Stimulated activated CD8-positive, alpha-beta memory T cell treated with anti-CD3 and anti-CD28 coated beads, Interleukin-4, amount 100 ng/mL, for 48 hours (primary cell): ENCODE results near the gene PIGC.

Experiments
- DNase-seq: peaks from one replicate; pipeline ENCODE4 v3.0.0-alpha.2; 2020

The PIGC gene

GRCh38 chr1:172443666-172444453 is at the start of gene PIGC:
Gene PIGC, minus strand, starts transcription at chr1:172444069. Its CDS starts 1,447 bp downstream, at chr1:172442622.
- peak; percentile 96 for DNase-seq

- no peak for DNase-seq
Measured at GRCh38 chr1:172492421-172492820, 48.6 kb upstream of the PIGC start.

DNA sequence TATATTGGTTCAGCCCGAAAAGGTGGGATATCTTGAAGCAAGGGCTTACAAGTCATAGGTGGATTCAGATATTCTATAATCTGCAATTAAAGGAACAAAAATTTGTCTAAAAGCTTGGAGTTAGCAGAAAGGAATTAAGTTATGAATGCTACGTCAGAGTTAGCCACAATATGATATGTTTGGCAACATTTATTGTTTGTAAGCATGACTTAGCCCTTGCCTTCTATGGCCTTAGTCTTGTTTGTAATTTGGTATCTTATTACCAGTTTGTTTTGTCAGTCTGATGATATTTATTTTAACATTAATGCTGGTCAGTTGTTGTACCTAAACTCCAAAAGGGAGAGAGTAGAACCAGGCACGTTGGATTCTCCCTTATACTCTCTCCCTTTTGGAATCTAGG is 46.0 kb upstream of the PIGC start:
- DNase-seq = no peak

DNA sequence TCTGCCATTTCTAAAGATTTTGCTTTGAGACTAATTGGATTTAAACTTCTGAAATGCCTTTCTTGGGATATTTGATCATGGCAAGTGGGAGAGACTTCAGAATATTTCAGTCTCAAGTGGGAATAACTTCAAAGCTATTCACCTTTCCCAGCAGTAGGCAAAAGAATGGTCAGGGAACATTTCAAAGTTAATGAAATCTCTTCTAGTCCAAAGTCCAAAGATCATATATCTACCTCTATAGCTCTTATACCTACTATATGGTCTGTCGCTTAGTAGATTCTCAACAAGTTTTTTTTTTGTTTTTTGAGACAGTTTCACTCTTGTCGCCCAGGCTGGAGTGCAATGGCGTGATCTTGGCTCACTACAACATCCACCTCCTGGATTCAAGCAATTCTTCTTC is 44.5 kb upstream of the PIGC start:
- no peak for DNase-seq

DNA sequence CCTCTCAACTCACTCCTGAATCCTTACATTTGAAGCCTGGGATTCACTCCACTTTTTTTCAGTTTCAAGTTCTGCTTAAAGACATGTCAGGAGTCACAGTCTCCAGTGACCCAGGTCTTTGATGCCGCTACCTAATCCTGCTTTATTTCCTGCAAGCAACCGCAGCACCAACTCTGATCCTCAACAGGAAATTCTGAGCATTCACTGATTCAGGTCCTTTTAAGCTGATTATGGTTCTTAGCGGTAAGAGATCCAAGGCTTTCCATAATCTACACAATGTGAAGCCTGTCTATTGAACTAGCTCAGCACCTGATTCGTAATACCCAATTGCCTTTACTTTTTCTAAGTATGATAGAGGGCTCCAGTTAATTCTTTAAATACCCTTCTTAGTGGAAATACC is 43.7 kb upstream of the PIGC start:
- DNase-seq = no peak

DNA sequence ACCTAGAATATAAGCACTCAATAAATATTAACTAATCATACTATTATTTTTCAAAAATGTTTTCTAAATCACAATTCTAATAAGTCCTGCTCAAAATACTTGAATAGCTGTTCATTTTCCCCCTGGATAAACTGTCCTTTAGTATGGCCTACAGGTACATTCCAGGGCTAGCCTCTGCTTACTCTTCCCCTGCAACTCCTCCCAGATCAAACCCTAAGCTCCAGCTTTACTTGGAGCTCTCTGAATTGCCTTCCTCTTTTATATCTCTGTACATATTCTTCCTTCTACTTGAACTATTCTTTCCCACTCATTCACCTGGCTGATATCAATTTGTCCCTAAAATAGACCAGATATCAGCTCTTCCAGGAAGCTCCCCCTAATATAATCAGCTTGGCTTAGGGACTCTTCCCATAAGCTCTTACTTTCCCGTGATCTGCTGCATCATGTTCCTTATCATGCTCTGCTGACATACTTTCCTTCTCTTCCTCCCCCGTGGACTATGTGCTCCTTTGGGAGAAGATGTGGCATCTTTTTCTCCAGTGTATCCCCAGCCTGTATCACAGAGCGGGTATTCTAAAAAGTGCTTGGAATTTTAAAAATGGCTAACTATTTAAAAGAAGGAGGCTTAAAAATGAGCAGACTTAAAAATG is 43.1 kb upstream of the PIGC start:
- no peak for DNase-seq

- DNase-seq = no peak
Measured at GRCh38 chr1:172485626-172486025, 41.8 kb upstream of the PIGC start.

- DNase-seq = no peak
Measured at GRCh38 chr1:172484252-172484651, 40.4 kb upstream of the PIGC start.

DNA sequence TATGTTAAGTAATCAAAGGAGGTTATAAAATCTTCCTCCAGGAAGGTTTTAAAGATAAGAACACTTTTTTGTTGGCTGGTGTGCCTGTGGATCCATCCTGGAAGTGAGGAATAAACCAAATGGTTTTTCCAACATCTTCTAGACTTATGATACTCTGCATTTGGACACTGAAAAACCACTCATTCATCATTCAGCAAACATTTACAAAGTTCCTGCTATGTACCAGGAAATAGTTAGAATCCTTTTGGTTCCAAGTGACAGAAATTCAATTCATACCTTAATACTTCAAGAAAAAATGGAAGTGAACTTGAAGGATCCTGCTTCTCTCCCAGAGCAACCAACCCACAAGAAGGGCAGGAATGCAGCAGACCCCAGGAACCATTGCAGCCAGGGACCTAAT is 39.6 kb upstream of the PIGC start:
- no peak for DNase-seq

- no peak for DNase-seq
Measured at GRCh38 chr1:172482044-172482443, 38.2 kb upstream of the PIGC start.

- DNase-seq = no peak
Measured at GRCh38 chr1:172480431-172480830, 36.6 kb upstream of the PIGC start.

- DNase-seq = no peak
Measured at GRCh38 chr1:172478485-172478884, 34.6 kb upstream of the PIGC start.

DNA sequence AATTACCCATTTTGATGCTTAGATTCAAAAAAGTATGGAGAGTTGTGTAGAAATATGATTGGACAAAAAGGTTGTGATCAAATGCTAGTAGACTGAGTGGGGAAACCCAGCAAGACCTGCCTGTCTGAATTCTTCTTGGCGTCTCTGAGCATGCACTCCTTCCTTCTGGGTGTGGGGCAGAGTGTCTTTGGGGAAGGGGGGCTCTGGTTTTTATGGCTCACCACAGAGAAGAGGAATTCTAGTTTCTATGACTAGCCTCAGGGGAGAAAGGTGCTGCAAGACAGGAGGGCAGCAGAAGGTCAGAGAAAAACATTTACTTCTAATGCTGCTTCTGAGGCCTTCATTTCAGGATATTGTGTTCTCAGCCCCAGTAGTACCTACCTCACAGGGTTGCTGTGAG is 33.9 kb upstream of the PIGC start:
- no peak for DNase-seq

DNA sequence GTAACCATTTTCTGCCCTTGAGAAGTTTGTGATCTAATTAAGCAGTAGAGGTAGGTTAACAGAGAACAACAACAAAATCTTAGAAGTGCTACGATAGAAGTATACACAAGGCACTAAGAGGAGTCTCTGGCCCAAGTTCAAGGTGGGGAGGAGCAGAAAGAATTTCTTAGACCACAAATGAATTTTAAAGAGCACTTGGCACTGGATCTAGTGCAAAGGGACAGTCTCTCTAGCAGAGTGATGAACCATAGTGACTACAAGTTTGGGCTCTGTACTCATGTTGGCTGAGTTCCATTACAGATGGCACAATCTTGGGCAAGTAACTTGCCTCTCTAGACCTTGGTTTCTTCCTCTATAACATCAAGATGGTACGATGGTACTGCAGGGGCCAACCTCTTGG is 33.3 kb upstream of the PIGC start:
- no peak for DNase-seq

DNA sequence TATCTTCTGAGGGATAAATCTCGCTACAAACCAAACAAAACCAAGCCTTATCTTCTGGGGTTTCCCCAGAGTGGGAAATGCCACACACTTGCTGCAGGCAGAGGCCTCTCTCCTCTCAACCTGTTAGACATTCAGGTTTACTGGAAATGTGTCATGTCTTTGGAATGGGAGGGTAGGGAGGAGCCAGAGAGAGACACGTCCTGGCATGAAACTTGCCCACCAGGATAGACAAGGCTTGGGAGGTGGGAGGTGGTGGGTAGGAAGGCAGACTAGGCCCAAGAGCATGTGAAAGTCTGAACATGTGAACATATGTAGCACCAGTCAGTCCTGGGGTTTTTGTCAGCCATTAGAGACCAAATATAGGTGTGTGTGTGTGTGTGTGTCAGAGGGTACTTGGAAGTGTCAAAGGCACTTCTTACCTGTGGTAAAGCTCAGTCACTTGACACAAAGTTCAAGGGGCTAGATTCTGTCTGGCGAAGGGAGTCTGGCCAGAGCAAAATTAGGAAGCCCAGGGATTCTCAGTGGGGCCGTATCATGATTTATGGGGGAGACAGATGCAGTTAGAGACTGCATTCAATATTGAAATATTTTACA is 32.4 kb upstream of the PIGC start:
- DNase-seq = no peak

GRCh38 chr1:172473842-172474241 is 30.0 kb upstream of the PIGC start:
- DNase-seq = no peak

- no peak for DNase-seq
Measured at GRCh38 chr1:172473302-172473701, 29.4 kb upstream of the PIGC start.

GRCh38 chr1:172472495-172472894 is 28.6 kb upstream of the PIGC start:
- no peak for DNase-seq

DNA sequence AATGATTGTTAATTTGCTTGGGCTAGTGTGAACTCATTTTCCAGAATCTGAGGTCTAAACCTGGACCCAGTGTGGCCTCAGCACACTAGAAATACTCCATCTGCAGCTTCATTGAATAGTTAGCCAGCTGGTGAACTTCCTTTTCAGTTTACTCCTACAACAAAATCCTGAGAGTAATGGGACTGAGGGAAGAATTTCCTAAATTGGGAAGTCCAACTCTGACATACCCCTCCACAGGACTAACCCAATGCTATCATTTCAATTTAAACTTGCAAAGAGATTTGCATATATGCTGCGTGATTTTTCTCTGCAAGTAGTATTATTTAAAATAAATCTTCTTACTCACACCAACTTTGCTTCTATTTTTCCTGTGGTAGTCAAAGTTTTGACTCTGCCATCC is 27.8 kb upstream of the PIGC start:
- no peak for DNase-seq

DNA sequence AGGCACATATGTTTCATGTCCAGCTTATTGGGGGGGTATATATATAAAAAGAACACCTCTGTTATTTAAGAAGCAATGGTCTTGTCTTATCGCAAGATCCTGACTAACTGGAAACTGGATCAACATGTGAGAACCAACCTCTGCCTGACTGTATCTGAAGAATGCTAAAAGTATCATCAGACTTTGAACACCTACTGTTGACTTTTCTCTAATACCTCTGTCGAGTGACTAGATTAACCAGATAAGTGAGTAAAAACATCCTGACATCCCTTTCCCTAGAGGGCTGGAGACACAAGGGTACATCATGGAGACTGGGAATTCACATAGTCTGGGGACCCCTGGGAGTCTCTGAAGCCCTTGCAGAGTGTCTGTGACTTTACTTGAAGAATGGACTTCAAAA is 26.3 kb upstream of the PIGC start:
- no peak for DNase-seq

DNA sequence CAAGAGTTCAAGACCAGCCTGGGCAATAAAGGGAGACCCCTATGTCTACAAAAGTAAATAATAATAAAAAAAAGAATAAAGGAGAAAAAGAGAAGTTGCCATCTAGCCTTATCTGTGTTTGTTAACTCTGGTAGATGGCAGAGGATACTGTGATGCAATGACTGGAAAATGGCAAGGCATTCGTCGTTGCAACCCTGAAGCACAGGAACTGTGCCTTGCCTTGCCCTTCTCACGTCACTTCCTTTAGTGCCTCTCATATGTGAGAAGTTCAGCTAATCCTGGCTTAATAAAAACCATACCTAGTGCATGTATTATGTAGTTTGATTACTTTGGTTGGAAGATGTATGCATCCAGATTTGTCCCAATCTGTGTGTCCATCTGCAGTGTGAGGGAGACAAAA is 25.8 kb upstream of the PIGC start:
- DNase-seq = no peak

DNA sequence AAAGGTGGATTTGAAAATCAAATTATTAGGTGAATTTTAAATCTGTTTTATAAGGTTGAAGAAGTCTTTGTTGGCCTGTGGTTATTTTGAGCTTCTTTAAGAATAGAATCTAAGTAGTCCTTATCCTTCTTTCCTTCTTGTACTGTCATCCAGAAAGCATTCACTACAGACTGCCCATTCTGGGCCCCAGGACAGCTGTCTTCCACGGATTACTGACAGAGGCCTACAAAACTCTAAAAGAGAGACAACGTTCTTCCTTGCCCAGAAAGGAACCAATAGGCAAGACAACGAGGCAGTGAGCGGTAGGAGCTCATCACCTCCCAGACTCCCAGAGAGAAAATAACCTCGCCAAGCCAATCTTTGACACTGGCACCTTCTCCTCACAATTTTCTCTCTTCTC is 24.4 kb upstream of the PIGC start:
- DNase-seq = no peak

GRCh38 chr1:172467446-172467845 is 23.6 kb upstream of the PIGC start:
- DNase-seq = no peak

GRCh38 chr1:172466795-172467407 is 23.0 kb upstream of the PIGC start:
- DNase-seq = no peak
